AG09319 (cell line): ENCODE results near the gene RTP5.

Experiments
- DNase-seq: peaks from one replicate; pipeline ENCODE4 v3.0.0-alpha.2; 2010; ENCODE audit warnings: low read depth; ENCODE audit errors: extremely low read depth
- CTCF ChIP-seq: IDR thresholded peaks from 2 replicates; pipeline ENCODE4 v1.5.1; 2011; ENCODE audit warnings: low read depth, mild to moderate bottlenecking, inconsistent platforms, low read length, moderate library complexity

Gene RTP5

DNA sequence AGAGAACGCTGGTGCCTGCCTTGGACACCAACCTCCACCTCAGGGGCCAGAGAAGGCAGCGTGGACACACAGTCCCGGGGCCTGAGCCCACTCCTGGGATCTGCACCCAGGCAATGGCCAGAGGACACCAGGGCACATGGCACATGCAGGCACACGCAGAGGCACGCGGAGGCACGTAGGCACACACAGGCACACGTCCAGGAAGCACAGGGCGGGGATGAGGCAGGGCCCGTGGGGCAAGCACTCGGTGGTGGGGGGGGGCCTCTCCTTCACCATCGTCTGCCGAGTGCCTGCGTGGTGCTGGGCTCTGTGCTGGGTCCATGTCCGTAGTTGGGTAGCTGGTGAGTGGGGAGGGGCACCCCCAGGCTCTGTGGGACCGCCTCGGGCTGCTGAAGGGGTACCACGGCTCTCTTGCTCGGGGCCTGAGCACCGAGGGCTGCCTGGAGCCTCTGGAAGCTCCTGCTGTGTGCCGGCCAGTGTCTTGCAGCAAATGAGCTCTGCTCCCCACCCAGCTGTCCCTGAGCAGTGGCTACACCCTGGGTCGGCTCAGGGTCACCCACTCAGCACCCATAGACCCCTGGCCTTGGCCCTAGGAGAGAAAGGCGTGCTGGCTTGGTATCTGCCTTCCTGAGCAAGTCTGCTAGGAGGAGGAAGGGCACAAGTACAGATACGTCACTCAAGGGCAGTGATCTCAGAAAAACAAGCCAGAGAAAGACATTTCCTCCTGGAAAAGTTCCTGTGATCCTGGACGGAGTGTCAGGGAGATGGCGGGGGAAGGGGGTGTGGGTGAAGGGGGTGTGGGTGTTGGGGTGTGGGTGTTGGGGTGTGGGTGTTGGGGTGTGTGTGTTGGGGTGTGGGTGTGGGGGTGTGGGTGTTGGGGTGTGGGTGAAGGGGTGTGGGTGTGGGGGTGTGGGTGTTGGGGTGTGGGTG is 26.4 kb downstream of the RTP5 start:
- no peak for TF ChIP-seq CTCF
- no peak for DNase-seq

DNA sequence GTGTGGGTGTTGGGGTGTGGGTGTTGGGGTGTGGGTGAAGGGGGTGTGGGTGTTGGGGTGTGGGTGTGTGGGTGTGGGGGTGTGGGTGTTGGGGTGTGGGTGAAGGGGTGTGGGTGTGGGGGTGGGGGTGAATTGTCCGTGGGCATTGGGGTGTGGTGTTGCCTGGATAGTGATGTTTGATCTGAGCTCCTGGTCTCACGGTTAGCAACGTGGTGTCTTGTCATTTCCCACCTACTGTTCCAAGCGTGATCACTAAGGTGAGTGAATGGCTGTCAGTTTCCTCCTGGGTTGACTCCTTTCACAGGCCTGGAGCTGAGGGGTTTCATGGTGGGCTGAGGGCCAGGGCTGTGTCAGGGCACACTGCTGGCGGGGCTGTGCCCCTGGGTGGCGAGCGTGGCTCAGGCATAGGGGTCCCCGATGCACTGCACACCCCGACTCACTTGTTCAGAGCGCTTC is 27.2 kb downstream of the RTP5 start:
- no peak for TF ChIP-seq CTCF
- DNase-seq: no peak

GRCh38 chr2:241897231-241897916 is 27.8 kb downstream of the RTP5 start:
- no peak for TF ChIP-seq CTCF
- DNase-seq: no peak

DNA sequence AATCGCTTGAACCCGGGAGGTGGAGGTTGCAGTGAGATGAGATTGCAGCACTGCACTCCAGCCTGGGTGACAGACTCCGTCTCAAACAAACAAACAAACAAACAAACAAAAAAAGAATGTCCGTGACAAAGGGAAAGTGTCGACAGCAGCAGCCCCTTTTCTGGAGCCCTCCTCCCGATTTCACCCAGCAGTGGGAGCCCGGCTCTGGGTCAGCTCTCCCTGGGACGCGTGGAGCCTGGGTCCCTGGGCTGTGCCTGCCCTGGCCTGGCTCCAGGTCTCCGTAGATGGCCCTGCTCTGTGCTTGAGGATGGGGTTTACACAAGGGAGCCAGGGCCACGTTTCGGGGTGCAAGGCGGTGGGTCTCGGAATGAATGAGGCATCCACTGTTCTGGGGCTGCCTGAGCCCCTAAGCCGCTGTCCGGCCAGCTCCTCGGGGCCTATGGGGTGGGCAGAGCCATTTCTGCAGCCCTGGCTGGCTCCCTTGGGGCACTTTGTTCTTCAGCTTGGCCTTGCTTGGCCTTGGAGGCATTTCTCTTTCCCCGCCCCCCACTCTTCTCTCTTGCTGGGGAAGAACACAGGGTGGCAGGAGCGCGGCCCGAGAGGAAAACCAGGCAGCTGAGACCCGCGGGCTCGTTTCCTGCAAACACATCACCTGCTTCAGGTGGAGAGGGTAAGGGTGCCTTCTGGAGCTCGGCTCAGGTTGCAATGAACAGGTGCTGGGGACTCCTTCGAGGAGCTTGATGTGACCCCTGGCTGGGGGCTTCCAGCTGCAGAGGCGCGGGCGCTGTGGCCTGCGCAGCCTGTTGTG is 29.1 kb downstream of the RTP5 start:
- DNase-seq: no peak
- no peak for TF ChIP-seq CTCF

DNA sequence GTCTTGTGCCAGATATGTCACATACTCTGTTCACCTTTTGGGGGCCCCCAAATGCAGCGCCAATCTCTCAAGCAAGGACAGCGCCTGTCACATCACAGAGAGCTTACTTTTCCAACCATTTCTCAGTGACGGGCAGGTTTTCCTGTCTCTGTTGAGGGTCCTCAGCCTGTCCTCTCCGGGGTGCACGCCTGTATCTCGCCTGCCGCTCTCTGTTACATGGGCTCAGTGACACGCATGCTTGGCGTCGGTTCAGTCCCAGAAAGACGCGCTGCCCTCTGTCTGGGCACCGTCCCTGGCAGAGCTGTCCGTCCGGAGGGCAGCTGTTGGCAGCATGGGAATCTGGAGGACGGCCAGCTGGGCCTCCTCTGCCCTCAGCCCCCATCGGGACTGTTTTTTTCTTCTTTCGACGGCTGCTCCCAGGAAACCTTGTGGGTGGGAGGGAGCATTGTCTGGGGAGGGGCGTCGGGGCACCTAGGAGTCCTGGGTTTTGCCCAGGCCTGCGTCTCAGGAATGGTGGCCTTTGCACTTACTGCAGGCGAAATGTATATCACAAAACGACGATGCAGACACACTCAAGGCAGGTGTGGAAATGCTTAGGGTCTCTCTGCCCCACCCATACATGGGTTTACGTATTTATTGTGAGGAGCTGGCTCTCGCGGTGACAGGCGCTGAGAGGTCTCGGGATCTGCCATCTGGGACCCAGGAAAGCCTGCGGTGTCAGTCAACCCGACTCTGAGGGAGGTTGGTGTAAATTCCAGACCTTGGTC is 30.9 kb downstream of the RTP5 start:
- no peak for TF ChIP-seq CTCF
- no peak for DNase-seq

DNA sequence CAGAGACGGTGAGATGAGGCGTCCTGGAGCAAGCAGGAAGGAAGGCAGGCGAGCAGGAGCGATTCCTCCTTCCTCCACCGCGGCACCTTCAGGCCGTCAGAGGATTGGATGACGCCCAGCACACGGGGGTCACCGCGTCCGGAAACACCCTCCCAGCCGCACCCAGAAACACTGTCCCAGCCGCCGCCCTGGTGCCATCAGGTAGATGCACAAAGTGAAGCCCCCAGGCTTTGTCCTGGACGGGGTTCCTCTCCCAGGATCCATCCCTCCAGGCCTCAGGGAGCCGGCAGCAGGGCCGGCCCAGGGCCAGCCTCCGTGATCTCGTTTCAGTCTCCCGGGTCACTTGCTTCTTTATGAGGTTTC is 31.5 kb downstream of the RTP5 start:
- TF ChIP-seq CTCF: no peak
- DNase-seq: no peak
